ENCODE data around the gene ARHGAP24. TPM values are rescaled to one million over a fixed set of nuclear protein-coding genes. Genes with fewer than 3 reads are reported as not detected.
A peak's percentile ranks its signal among the peaks of the same experiment; 100 is the strongest.

The ARHGAP24 gene
- total RNA-seq, 1 donor from 2014 or later = 10.9 TPM

- no peaks in the 10 kb centered on the region for H3K27me3 Mint-ChIP-seq
- no peak for TF ChIP-seq CTCF (conservative IDR thresholded peaks at IDR 0.05)
- no peaks in the 10 kb centered on the region for H3K36me3 Mint-ChIP-seq
- no peak for DNase-seq (ENCODE audit: extremely low spot score, unreplicated experiment)
- H3K4me1 Mint-ChIP-seq (ENCODE audit: unreplicated experiment) = peaks cover 5% of the 10 kb centered on the region
- no peak overlapping the region for H3K4me3 Mint-ChIP-seq
- no peaks in the 10 kb centered on the region for H3K9me3 Mint-ChIP-seq
- no peak overlapping the region for H3K27ac Mint-ChIP-seq
Observed at GRCh38 chr4:85748654-85749053, 273.7 kb downstream of the ARHGAP24 start.

- no peaks in the 10 kb centered on the region for H3K27me3 Mint-ChIP-seq
- TF ChIP-seq CTCF (conservative IDR thresholded peaks at IDR 0.05) = no peak
- peaks cover 5% of the 10 kb centered on the region for H3K4me1 Mint-ChIP-seq (ENCODE audit: unreplicated experiment)
- no peaks in the 10 kb centered on the region for H3K9me3 Mint-ChIP-seq
- no peaks in the 10 kb centered on the region for H3K36me3 Mint-ChIP-seq
- H3K4me3 Mint-ChIP-seq = no peak overlapping the region
- DNase-seq (ENCODE audit: extremely low spot score, unreplicated experiment) = no peak
- H3K27ac Mint-ChIP-seq = no peak overlapping the region
Observed at GRCh38 chr4:85751866-85752265, 276.9 kb downstream of the ARHGAP24 start.

GRCh38 chr4:85755285-85755684 lies 280.3 kb downstream of the ARHGAP24 start:
- Mint-ChIP-seq H3K4me1 (ENCODE audit: unreplicated experiment) (no peaks in the 10 kb centered on the region), H3K9me3 (no peaks in the 10 kb centered on the region), H3K27ac (no peak overlapping the region), H3K27me3 (no peaks in the 10 kb centered on the region), H3K4me3 (no peak overlapping the region), H3K36me3 (no peaks in the 10 kb centered on the region)
- no peak for TF ChIP-seq CTCF (conservative IDR thresholded peaks at IDR 0.05)
- DNase-seq (ENCODE audit: extremely low spot score, unreplicated experiment) = no peak

GRCh38 chr4:85756938-85757337 lies 282.0 kb downstream of the ARHGAP24 start:
- Mint-ChIP-seq H3K4me1 (ENCODE audit: unreplicated experiment) (no peaks in the 10 kb centered on the region), H3K9me3 (no peaks in the 10 kb centered on the region), H3K4me3 (no peak overlapping the region), H3K27me3 (no peaks in the 10 kb centered on the region), H3K27ac (no peak overlapping the region), H3K36me3 (no peaks in the 10 kb centered on the region)
- TF ChIP-seq CTCF (conservative IDR thresholded peaks at IDR 0.05) = peak; percentile 59
- DNase-seq (ENCODE audit: extremely low spot score, unreplicated experiment) = no peak

GRCh38 chr4:85759388-85759787 lies 284.4 kb downstream of the ARHGAP24 start:
- Mint-ChIP-seq H3K27ac (no peak overlapping the region), H3K27me3 (no peaks in the 10 kb centered on the region), H3K9me3 (no peaks in the 10 kb centered on the region), H3K4me1 (ENCODE audit: unreplicated experiment) (no peaks in the 10 kb centered on the region), H3K4me3 (no peak overlapping the region), H3K36me3 (no peaks in the 10 kb centered on the region)
- DNase-seq (ENCODE audit: extremely low spot score, unreplicated experiment) = no peak
- TF ChIP-seq CTCF (conservative IDR thresholded peaks at IDR 0.05) = no peak

- Mint-ChIP-seq H3K27me3 (no peaks in the 10 kb centered on the region), H3K9me3 (no peaks in the 10 kb centered on the region), H3K36me3 (no peaks in the 10 kb centered on the region), H3K27ac (no peak overlapping the region), H3K4me3 (no peak overlapping the region), H3K4me1 (ENCODE audit: unreplicated experiment) (no peaks in the 10 kb centered on the region)
- DNase-seq (ENCODE audit: extremely low spot score, unreplicated experiment) = no peak
- TF ChIP-seq CTCF (conservative IDR thresholded peaks at IDR 0.05) = no peak
Observed at GRCh38 chr4:85760511-85760910, 285.6 kb downstream of the ARHGAP24 start.

Data from type B pancreatic cell (in vitro differentiated cells).